SK-N-SH treated with all-trans-retinoic acid at 6 μM for 48 hours (cell line): ENCODE measurements around the gene UROC1.

ENCODE experiments used
- ATAC-seq: fragments of 200-7000 bp; cut with Tn5 transposase; 3 replicates; pipeline ENCODE4 v1.9.1; 2020; ENCODE audit warnings: mild to moderate bottlenecking, moderate library complexity
- BACH2 ChIP-seq: fragments of 250-450 bp; sonication (Bioruptor Pico); IDR thresholded peaks from 2 replicates; pipeline ENCODE4 v1.9.0; 2021; ENCODE audit warnings: mild to moderate bottlenecking, borderline replicate concordance
- CREB5 ChIP-seq: fragments of 250-450 bp; sonication (Bioruptor Pico); IDR thresholded peaks from 2 replicates; pipeline ENCODE4 v1.5.1; 2020; ENCODE audit warnings: low read depth, mild to moderate bottlenecking, moderate library complexity
- CSDC2 ChIP-seq: fragments of 250-450 bp; sonication (Bioruptor Pico); IDR thresholded peaks from 2 replicates; pipeline ENCODE4 v1.5.0; 2020; ENCODE audit warnings: mild to moderate bottlenecking, moderate library complexity
- CSRNP3 ChIP-seq: fragments of 250-450 bp; sonication (Bioruptor Pico); IDR thresholded peaks from 2 replicates; pipeline ENCODE4 v1.5.1; 2021; ENCODE audit warnings: mild to moderate bottlenecking, moderate library complexity
- GLIS3 ChIP-seq: fragments of 250-450 bp; sonication (Bioruptor Pico); IDR thresholded peaks from 2 replicates; pipeline ENCODE4 v1.5.0; 2020; ENCODE audit warnings: mild to moderate bottlenecking, moderate library complexity
- ISL1 ChIP-seq: fragments of 250-450 bp; sonication (Bioruptor Pico); IDR thresholded peaks from 2 replicates; pipeline ENCODE4 v2.1.2; 2022; ENCODE audit warnings: mild to moderate bottlenecking, moderate library complexity
- OSR1 ChIP-seq: fragments of 250-450 bp; sonication (Bioruptor Pico); IDR thresholded peaks from 2 replicates; pipeline ENCODE4 v1.8.0; 2022; ENCODE audit warnings: moderate library complexity, mild to moderate bottlenecking, inconsistent platforms
- RARB ChIP-seq: fragments of 250-450 bp; sonication (Bioruptor Pico); IDR thresholded peaks from 2 replicates; pipeline ENCODE4 v1.8.0; 2021; ENCODE audit warnings: mild to moderate bottlenecking, moderate library complexity
- SNAI2 ChIP-seq: fragments of 250-450 bp; sonication (Bioruptor Pico); IDR thresholded peaks from 2 replicates; pipeline ENCODE4 v1.5.0; 2020; ENCODE audit warnings: mild to moderate bottlenecking, moderate library complexity
- TCF4 ChIP-seq: fragments of 250-450 bp; sonication (Bioruptor Pico); IDR thresholded peaks from 2 replicates; pipeline ENCODE4 v1.8.0; 2021; ENCODE audit warnings: mild to moderate bottlenecking, moderate library complexity, borderline replicate concordance
- TOX ChIP-seq: fragments of 250-450 bp; sonication (Bioruptor Pico); IDR thresholded peaks from 2 replicates; pipeline ENCODE4 v1.8.0; 2021; ENCODE audit warnings: mild to moderate bottlenecking, moderate library complexity, borderline replicate concordance
- TSHZ2 ChIP-seq: fragments of 250-450 bp; sonication (Bioruptor Pico); IDR thresholded peaks from 2 replicates; pipeline ENCODE4 v1.5.0; 2020; ENCODE audit warnings: mild to moderate bottlenecking, moderate library complexity
- ZFP3 ChIP-seq: fragments of 250-450 bp; sonication (Bioruptor Pico); IDR thresholded peaks from 2 replicates; pipeline ENCODE4 v1.5.0; 2020; ENCODE audit warnings: mild to moderate bottlenecking, moderate library complexity
- ZFP30 ChIP-seq: fragments of 450-650 bp; formaldehyde crosslinking; IDR thresholded peaks from 2 replicates; pipeline ENCODE4 v1.5.0; 2022; ENCODE audit warnings: mild to moderate bottlenecking, moderate library complexity
- ZNF565 ChIP-seq: fragments of 450-650 bp; formaldehyde crosslinking; conservative IDR thresholded peaks from 2 replicates; pipeline ENCODE4 v1.5.0; 2020; ENCODE audit warnings: low read depth, mild to moderate bottlenecking, moderate library complexity
- ZNF8 ChIP-seq: fragments of 450-650 bp; formaldehyde crosslinking; IDR thresholded peaks from 2 replicates; pipeline ENCODE4 v1.5.0; 2020; ENCODE audit warnings: mild to moderate bottlenecking, moderate library complexity
- TF ChIP-seq, protein P1 (sequence below): fragments of 250-450 bp; sonication (Bioruptor Pico); IDR thresholded peaks from 2 replicates; pipeline ENCODE4 v1.8.0; 2021; ENCODE audit warnings: low read depth, mild to moderate bottlenecking, moderate library complexity, borderline replicate concordance
- TF ChIP-seq, protein P2 (sequence below): fragments of 250-450 bp; sonication (Bioruptor Pico); IDR thresholded peaks from 2 replicates; pipeline ENCODE4 v1.8.0; 2020; ENCODE audit warnings: mild to moderate bottlenecking, moderate library complexity, borderline replicate concordance

Gene UROC1

DNA sequence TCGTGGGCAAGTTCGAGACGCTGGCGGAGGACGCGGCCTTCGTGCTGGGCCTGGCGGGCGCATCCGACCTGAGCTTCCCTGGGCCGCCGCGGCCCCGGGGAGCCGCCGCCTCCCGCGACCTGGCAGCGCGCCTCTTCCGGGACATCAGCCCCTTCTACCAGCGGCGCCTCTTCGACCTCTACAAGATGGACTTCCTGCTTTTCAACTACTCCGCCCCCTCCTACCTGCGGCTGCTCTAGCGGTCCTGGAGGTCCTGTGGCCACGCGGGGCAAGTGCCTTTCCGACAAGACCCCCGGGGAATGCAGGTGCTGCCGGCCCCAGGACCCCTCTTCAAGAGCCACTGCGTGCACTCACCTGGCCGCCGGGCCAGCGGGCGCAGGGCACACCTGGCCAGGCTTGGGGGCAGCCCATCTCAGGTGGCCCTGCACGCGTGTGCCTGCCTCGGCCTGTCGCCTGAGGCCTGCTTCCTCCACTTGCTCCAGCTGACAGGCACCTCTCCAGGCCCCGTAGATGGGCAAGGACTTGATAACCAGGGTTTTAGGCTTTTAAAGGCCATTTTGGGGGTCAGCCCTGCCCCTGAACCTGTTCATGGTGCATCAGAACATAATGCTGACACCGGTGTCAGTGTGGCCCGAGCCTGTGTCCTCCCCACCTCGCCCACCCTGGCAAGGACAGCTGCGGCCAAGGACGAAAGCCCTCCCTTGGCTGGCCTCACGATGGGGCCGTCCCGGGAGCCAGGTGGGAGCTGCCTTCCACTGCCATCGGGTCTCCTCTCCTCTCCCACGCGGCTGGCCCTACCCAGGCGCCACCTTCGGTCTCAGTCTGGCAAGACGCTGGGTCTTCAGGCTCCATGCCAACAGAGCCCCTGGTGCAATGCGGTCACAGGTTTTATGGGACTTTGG, 25.0 kb upstream of the UROC1 start:
- TF ChIP-seq, protein P1, sequence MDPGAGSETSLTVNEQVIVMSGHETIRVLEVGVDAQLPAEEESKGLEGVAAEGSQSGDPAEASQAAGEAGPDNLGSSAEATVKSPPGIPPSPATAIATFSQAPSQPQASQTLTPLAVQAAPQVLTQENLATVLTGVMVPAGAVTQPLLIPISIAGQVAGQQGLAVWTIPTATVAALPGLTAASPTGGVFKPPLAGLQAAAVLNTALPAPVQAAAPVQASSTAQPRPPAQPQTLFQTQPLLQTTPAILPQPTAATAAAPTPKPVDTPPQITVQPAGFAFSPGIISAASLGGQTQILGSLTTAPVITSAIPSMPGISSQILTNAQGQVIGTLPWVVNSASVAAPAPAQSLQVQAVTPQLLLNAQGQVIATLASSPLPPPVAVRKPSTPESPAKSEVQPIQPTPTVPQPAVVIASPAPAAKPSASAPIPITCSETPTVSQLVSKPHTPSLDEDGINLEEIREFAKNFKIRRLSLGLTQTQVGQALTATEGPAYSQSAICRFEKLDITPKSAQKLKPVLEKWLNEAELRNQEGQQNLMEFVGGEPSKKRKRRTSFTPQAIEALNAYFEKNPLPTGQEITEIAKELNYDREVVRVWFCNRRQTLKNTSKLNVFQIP (CRISPR knock-in tag): no peak
- TF ChIP-seq ZNF8 (CRISPR knock-in tag): no peak
- no peak for TF ChIP-seq CSDC2 (CRISPR knock-in tag)
- TF ChIP-seq CREB5 (CRISPR knock-in tag): no peak
- TF ChIP-seq TCF4 (CRISPR knock-in tag): no peak
- no peak for TF ChIP-seq OSR1
- TF ChIP-seq CSRNP3 (CRISPR knock-in tag): no peak
- TF ChIP-seq TSHZ2: no peak
- TF ChIP-seq ZNF565 (CRISPR knock-in tag): no peak
- no peak for TF ChIP-seq SNAI2 (CRISPR knock-in tag)
- no peak for TF ChIP-seq ZFP30
- no peak for TF ChIP-seq BACH2 (CRISPR knock-in tag)
- TF ChIP-seq ZFP3 (CRISPR knock-in tag): no peak
- TF ChIP-seq RARB (CRISPR knock-in tag): no peak
- no peak for TF ChIP-seq GLIS3
- no peak for TF ChIP-seq TOX (CRISPR knock-in tag)
- ATAC-seq: no peak

- no peak for ATAC-seq
- TF ChIP-seq, protein P1 (CRISPR knock-in tag): no peak
- TF ChIP-seq, protein P2, sequence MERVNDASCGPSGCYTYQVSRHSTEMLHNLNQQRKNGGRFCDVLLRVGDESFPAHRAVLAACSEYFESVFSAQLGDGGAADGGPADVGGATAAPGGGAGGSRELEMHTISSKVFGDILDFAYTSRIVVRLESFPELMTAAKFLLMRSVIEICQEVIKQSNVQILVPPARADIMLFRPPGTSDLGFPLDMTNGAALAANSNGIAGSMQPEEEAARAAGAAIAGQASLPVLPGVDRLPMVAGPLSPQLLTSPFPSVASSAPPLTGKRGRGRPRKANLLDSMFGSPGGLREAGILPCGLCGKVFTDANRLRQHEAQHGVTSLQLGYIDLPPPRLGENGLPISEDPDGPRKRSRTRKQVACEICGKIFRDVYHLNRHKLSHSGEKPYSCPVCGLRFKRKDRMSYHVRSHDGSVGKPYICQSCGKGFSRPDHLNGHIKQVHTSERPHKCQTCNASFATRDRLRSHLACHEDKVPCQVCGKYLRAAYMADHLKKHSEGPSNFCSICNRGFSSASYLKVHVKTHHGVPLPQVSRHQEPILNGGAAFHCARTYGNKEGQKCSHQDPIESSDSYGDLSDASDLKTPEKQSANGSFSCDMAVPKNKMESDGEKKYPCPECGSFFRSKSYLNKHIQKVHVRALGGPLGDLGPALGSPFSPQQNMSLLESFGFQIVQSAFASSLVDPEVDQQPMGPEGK: no peak
- TF ChIP-seq TOX (CRISPR knock-in tag) (no peak), ISL1 (CRISPR knock-in tag) (no peak), CSRNP3 (CRISPR knock-in tag) (no peak)
Measured at GRCh38 chr3:126541628-126542339, 24.2 kb upstream of the UROC1 start.
